Forelimb muscle (tissue), 1 donor: Measurements from ENCODE around the gene CDCP1. TPM values are rescaled to one million over a fixed set of nuclear protein-coding genes. Genes with fewer than 3 reads are reported as not detected.

Experiments used
- DNase-seq: peaks from one replicate; pipeline ENCODE4 v3.0.0-alpha.2; 2013; ENCODE audit warnings: low read depth
- polyA plus RNA-seq: library from polyadenylated mRNA; unstranded; fragments of 120-200 nt; gene quantifications from one replicate; pipeline ENCODE4 v1.2.1, GENCODE V29; 2013; ENCODE audit not compliant: insufficient read length

Gene CDCP1
- polyA plus RNA-seq, 1 donor: 0.34 TPM

DNA sequence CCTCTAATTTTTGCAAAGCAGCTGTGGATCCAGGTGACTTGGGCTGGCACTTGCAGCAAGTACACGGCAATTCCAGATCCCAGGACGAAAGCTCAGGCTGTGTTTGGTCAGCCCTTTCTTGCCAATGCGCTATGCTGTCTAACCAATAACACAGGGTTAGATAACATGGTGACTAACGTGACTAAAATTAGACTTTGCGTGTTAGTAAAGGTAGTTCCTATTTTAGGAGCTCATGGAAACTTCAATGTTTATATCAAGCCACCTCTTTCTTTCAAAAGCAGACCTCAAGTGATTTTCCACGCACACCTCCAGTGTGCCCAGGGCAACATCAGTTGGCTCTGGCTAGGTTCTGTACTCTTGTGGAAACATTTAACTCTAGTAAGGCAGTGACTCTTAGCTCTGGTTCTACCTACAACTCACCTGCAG, 32.5 kb downstream of the CDCP1 start:
- no peak for DNase-seq

DNA sequence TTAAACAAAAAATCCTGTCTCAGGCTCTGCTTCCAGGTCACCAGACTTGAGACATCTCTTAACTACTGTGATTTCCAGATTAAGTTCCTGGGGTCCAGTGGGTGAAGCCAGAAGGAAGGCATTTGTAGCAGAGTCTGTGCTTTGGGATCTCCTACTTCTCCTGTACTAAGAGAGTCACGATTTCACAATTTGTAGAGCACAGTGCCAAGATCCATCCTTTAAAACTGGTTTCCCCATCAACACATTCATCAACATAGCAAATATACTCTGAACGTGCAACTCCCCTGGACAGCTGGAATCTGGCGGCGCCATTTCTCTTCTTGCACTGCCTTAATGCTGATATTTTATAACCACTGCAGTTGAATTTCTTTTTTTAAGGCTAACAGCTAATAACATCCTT, 33.2 kb downstream of the CDCP1 start:
- DNase-seq: no peak

DNA sequence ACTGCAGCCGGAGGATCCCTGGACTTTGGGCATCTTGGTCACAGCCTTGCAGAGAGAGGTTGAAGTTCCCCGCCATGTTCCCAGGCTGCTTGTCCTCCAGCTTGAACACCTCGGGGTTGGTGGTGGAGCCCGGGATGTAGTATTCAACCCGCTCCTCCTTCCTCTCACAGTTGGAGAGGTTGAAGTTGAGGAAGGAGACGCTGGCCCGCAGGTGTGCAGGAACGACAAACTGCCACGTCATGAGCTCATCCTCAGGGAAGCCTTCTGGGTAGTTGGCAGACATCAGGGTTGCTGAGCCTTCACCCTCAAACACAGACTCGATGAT, 35.7 kb downstream of the CDCP1 start:
- DNase-seq: no peak

DNA sequence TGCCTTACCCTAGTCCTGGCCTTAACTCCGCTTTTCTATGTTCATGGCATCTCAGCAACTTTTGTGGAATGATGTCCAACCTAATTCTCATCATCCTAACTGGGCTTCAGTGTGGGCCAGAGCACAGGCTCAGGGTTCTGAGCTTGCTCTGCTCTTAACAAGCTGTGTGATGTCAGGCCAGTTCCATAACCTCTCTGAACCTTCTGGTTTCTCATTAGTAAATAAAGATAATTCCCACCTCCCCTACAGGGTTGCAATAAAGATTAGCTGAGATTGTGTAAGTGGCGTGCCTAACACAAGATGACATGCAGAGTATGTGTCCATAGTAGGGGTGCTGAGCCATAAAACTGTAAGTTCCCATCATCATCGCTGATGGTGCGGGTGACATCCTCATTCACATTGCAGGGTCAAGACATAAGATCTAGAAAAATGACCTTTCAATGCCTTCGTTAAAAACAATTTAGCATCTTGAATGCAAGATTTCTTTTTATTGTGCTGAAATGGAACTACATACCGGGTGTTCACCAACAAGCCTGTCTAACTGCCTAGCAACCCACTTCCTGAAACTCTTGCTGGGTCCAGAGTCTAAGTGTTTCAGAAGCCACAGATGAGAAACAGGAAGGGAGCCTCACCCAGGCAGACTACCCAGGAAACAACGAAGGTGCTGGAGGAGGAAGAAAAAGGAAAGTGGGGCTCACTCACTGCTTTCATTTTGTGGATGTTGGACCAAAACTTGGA, 36.2 kb downstream of the CDCP1 start:
- DNase-seq: no peak

DNA sequence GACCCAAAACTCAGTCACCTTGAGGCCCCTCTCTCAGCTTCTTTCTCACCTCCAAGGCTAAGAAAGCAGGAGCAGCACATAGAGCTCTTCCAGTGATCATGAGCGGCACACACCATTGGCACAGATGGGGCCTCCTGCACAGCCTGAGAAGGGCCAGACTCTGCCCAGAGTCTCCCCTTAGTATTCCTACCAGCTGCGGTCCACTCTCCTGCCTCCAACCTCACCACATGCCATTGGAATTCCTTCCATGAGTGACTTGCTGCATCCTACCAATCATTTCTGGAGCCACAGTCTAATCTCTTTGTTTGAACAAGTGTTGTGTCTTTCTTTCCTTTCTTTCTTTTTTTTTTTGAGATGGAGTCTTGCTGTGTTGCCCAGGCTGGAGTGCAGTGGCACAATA, 39.3 kb downstream of the CDCP1 start:
- no peak for DNase-seq

DNA sequence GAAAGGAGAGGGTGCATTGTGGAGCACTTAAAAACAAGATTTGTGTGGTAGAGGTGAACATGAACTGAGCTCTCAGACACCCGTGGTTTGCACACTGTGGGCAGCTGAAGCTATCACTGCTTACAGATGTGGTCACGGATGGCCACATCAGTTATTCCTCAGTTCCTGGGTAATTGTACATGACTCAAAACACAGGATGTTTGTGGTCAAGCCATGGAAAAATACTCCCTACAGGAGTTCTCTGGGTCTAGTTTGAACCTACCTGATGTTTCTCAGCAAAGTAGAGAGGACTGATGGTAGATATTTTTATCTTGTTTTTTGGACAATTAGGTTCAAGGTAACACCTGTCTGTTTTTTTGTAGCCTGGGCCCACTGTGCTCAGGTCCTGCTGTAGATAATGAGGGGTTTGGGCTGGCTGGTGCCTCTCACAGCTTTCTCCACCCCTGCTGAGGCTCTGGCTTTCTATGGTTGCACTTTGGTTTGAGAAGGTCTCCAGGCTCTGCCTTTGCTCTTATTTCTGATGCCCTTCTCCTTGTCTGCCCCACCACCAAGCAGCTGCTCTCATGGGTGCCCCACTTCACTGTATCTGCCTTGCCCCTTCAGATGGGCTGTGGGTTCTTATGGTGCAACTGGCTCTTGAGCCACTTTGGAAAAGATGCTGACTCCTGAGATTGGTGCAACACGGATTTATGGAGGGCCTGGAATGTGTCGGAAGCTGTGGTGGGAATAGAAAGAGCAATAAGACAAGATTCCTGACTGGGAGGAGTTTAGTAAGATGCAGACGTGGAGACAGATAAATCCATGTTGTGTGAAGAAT, 40.1 kb downstream of the CDCP1 start:
- no peak for DNase-seq

DNA sequence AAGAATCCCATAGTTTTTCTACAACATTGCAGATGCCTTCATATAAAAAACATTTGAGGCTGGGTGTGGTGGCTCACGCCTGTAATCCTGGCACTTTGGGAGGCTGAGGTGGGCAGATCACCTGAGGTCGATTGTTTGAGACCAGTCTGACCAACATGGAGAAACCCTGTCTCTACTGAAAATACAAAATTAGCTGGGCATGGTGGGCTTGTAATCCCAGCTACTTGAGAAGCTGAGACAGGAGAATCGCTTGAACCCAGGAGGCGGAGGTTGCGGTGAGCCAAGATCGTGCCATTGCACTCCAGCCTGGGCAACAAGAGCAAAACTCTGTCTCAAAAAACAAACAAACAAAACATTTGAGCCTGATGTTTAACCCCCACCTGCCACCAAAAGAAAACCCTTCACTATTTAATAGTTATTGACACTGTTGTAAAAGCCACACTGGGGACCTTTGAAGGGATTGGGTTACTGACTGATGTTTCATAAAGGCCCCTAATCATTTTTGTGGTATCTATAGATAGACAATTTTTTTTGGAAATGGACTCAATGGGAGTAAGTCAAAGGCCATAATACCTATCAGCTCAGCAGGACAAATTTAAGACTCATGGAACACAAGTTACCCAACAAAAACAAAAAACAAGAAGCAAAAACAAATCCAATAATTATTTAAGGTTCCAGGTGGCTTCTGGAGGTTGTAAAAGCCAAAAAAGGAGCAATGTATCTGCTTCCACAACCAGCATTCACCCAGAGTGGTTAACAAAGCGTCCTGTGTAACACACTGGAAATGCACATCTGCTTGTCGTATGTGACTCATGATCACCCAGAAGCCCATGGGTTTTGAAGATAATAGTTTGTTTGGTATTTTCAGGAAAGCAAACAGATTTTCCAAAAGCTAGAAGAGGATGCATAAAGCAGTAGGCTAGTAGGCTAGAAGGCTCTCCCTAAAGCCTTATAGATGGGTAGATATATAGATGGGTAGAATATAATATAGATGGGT, 41.2 kb downstream of the CDCP1 start:
- no peak for DNase-seq

DNA sequence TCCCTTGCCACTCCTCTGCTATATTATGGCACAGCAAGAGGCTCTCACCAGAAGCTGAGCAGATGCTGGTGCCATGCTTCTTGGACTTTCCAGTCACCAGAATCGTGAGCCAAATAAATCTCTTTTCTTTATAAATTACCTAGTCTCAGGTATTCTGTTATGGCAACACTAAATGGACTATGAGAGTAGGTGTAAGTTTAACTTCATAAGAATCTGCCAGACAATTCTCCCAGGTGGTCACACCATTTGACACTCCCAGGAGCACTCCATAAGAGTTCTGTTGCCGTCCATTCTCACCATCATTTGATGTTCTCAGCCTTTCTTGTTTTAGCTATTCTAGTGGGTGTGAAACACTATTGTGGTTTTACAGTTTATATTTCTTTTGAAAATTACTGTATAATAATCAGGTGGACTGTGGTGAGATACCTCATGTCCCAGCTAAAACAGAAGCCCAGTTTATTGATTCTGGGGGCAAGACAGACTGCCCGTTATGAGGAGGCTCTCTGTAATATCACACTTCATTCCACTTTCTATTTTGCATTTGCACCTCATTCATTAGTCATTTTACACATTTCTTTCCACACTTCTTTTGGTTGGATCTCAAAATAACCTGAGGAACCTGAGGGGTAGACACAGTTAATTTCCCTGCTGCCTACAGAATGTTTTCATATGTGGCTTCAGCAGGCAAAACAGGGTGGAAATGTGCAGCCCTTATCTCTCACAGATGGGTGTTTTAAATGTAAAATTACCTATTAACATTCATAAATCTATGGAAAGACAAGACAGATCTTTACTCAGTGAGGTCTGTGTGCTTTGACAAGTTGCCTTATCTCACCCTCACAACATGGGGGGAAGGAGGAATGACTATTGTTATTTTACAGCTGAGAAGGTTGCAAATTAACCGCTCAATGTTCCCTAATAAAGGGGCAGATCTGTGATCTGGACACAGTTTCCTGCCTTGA, 42.1 kb downstream of the CDCP1 start:
- no peak for DNase-seq

DNA sequence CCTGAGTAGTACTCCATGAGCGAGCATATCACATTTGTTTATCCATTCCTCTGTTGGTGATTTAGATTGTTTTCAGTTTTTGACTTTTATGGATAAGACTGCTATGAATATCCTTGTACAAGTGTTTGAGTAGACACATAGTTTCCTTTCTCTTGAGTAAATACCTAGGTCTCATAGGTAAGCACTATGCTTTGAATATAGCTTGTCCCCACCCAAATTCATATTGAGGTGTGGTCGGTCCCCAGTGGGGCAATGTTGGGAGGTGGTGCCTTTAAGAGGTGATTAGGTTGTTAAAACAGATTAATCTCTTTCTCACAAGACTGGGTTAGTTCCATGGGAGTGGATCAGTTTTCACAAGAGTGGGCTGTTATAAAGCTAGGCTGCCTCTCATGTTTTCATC, 42.8 kb downstream of the CDCP1 start:
- no peak for DNase-seq

DNA sequence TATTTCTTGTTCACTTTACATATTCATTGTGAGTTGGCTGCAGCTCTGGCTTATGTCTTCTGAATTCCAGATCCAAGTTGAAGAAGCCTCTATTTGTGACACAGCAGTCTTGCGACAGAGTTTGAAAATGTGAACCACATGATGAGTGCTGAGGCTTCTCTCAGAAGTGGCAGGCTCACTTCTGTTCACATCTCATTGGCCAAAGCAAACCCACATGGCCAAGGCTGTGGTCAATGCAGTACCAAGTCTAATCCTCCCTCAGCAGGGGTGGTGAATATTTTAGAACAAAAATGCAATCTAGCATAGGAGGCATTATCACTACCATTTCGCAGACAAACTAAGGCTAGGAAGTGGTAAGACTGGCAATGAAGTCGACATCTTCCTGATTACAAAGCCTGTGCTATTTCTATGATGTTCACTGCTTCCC, 45.2 kb downstream of the CDCP1 start:
- DNase-seq: no peak

DNA sequence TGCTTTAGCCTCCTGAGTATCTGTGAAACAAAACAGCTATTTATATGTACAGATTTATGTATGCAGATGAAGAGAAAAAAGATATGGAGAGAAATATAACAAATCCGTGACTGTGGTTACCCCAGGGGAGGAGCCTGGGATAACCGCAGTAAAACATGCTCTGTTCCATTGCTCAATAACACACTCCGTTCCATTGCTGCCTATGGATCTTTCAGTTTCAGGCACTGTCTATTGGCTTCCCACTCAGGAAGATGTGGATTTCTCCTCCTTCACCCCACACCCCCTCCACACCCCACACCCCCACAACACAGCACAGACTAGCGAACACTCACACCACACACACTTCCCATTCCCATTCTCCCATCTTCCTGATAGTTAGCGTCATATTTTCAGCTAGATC, 47.9 kb downstream of the CDCP1 start:
- DNase-seq: no peak

DNA sequence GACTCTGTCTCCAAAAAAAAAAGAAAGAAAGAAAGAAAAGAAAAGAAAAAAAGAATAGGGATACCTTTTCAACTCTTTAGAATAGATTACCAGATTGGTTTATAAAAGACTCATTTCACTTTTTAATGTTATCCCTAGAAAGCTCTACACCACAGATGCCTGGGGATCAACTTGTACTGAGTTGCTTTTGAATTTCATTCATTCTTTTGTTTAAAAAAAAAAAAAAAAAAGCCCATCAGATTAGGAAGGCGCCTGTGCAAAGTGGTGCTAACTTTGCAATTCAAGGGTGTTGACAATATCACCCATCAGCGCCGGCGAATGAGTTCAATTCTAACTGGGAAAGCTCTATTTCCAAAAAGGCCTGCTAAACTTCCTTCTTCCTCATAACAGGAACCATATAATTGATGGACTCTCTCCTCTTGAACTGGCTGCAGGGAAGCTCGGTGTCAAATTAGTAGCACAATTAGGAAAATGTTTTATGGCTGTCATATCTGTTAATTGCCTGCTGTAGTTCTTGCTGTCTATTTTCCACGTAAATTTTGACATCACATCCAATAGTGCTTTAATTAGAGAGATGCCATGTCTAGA, 48.8 kb downstream of the CDCP1 start:
- DNase-seq: no peak

DNA sequence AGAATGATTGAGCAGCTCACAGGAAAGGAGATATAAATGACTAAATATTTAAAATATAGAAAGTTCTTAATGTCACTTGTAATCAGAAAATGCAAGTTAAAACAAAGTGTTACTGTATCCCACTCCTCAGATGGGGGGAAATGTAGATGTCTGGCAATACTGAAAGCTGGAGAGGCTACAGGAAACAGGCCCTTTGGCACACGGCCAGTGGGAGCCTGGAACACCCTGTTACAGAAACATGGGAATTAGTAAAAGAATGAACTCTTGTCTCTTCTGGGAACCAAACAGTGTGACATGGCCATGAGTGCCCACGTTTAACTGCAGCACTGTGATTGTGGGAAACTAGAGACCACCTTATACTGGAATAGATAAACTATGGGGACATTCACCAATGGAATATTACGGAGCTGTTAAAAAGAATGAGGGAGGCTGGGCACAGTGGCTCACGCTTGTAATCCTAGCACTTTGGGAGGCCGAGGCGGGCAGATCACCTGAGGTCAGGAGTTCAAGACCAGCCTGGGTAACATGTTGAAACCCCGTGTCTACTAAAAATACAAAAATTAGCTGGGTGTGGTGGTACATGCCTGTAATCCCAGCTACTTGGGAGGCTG, 50.2 kb downstream of the CDCP1 start:
- no peak for DNase-seq

DNA sequence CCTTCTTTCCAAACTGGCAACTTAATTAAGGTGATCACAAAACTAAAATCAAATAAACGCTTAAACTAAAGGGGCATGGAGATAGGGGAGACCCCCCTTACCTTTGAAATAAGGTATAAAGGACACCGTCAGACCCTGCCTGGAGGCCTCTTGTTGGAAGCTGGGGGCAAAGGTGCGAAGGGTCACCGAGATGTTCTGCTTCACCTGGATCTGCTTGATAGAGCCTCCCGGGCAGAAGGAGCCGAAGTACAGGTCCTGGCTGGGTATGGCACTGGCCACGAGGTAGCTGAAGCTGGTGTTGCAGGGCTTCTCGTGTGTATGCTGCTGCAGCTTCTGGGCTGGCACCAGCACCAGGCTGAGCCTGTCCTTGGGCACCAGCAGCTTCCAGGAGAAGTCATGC, 53.0 kb downstream of the CDCP1 start:
- no peak for DNase-seq

DNA sequence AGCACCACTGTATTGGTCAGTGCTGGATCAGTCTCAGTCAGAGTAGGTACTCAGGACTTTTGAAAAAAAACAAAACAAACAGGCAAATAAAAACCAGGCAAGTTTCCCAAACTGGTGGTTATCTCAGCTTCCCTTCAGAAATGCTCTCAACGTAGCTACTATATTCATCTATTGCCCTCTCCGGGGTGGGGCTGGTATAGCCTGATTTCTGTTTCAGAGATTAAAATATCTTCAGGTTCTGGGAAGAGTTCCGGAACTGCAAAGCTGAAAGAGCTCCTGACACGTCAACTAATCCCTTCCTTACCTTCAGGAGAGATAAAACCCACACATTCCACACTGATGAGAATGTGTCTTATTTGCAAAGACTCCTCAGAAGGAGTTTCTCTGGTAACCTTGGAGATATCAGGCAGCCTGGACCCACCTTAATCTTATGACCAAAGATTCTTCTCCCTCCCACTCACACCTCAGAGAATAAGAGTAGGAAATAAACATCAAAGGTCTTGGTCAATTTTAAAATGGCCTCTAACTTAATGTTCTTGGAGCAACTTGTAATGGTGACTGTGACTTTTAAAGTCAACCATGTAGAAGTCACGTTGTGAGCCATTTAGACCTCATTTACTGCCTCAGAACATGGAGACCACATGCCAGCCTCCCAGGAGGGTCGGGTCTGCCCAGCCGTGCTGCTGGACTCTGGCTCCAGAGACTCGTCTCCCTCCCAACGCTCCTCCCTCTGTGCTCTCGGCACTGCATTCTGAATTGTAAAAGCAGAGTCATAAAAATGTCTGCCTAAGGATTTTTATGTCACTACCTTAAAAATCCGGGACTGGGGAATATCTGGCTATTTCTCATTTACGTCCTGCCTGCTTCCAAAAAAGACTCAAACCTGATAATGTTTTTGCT, 53.8 kb downstream of the CDCP1 start:
- DNase-seq: no peak

DNA sequence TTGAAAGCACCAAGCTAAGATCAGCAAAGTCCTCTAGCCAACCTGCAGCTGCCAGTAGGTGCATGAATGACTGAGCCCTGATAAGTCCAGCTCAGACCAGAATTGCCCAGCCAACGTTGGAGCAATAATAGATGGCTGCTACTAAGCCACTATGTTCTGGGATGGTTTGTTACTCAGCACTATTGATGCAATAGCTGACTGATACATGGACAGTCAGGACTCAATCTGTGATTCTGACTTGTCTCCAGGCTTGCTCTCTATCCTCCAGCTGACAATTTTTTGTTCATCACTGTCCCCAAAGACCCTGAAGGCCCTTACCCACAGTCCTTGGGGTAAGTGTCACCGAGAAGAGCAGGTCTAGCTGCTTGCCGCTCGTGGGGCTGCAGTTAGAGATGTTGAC, 55.3 kb downstream of the CDCP1 start:
- no peak for DNase-seq

DNA sequence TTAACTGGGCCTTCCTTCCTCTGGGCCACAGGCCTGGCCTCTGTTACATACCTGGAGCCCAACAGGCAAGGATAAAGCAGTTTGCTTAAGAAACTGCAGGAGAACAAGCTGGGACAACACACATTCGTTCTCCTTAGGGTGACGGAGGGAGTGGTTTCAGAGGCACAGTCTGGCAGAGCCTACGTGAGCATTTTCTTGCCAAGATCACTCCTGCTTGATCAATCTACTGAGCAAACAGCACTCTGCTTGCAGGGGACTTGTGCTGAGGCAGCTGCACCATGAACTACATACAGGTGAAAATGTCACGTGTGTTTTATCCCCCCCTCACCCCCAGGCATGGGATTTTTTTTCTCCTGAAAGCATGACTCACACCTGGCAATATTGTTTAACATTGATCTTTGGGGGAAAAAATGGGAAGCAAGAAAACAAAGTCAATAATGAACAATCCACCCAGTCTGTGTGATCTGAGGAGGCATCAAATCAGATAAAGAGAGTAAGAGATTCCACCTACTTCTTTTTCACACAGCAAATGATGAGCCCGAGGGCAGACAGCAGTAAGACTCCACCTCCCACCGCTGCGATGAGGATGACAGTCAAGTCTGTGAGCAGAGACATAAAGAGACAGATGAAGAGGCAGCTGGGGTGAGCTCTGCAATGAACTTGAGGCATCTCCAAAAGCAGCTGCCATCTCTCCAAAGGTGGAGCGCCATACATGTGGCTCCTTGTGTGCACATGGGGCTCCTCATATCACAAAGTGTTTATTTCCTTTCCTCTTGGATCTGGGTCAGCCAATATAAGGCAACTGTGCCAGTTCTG, 57.4 kb downstream of the CDCP1 start:
- no peak for DNase-seq

DNA sequence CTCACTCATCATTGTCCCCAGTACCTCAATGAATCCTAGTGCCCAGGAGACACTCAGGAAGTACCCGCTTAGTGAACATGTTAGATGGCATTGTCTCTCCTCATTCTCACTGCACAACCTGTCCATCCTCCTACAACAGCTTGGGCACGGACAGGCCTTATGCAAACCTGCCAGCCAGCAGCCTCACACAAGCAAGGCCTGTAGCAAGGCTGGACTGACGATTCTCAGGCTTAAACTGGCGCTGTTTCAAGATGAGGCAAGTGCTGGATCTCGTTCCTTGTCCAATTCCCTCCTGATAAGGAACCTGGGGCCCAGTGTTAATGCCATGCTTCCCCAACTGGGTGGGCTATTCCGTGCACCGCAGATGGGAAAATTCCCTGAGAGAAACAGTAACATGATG, 59.0 kb downstream of the CDCP1 start:
- DNase-seq: no peak
